ENCODE measurements around the gene CD151.

CD151 gene

GRCh38 chr11:843818-844692 is 11.3 kb downstream of the CD151 start:
- DNase-seq = no peak

GRCh38 chr11:844693-845644 is 12.2 kb downstream of the CD151 start:
- no peak for DNase-seq

- DNase-seq = no peak
These were observed 13.2 kb downstream of the CD151 start for GRCh38 chr11:845872-846495.

GRCh38 chr11:846496-847098 is 13.8 kb downstream of the CD151 start:
- DNase-seq = no peak

GRCh38 chr11:847876-848275 is 15.1 kb downstream of the CD151 start:
- no peak for DNase-seq

- DNase-seq = peak; percentile 59
These were observed 15.7 kb downstream of the CD151 start for GRCh38 chr11:848380-848931.

- DNase-seq = no peak
These were observed 16.5 kb downstream of the CD151 start for GRCh38 chr11:849104-849824.

GRCh38 chr11:849951-850774 is 17.4 kb downstream of the CD151 start:
- DNase-seq = no peak

GRCh38 chr11:850775-851763 is 18.3 kb downstream of the CD151 start:
- no peak for DNase-seq

- DNase-seq = no peak
These were observed 20.0 kb downstream of the CD151 start for GRCh38 chr11:852762-853161.

- DNase-seq = no peak
These were observed 21.1 kb downstream of the CD151 start for GRCh38 chr11:853682-854448.

- DNase-seq = no peak
These were observed 22.0 kb downstream of the CD151 start for GRCh38 chr11:854601-855329.

GRCh38 chr11:855330-855674 is 22.6 kb downstream of the CD151 start:
- no peak for DNase-seq

GRCh38 chr11:855796-856195 is 23.0 kb downstream of the CD151 start:
- no peak for DNase-seq

GRCh38 chr11:856397-856796 is 23.6 kb downstream of the CD151 start:
- no peak for DNase-seq

- DNase-seq = no peak
These were observed 25.5 kb downstream of the CD151 start for GRCh38 chr11:858053-858761.

- no peak for DNase-seq
These were observed 26.1 kb downstream of the CD151 start for GRCh38 chr11:858762-859339.
